Epithelial cell of proximal tubule (primary cell): ENCODE results near the gene DBNDD2. TPM values are rescaled to one million over a fixed set of nuclear protein-coding genes. Genes with fewer than 3 reads are reported as not detected.

Experiments
- DNase-seq: peaks from one replicate; pipeline ENCODE4 v3.0.0-alpha.2; 2011; ENCODE audit warnings: low read depth
- H3K4me3 ChIP-seq: 2 replicates; pipeline ENCODE4 v1.5.1; 2011; ENCODE audit warnings: low read depth, mild to moderate bottlenecking, low read length
- CTCF ChIP-seq: conservative IDR thresholded peaks from 2 replicates; pipeline ENCODE4 v1.5.1; 2012; ENCODE audit warnings: low read depth, mild to moderate bottlenecking, low read length
- total RNA-seq: library from RNA; depleted of rRNA; stranded (reverse); fragments of >200 nt; gene quantifications from 2 replicates; pipeline ENCODE4 v1.2.3, GENCODE V29; 2015

Gene DBNDD2
- total RNA-seq, 1 donor from 2014 or later = 49.6 TPM

GRCh38 chr20:45436732-45437485, 28.8 kb downstream of the DBNDD2 start:
- no peak for DNase-seq
- TF ChIP-seq CTCF = peak; percentile 92
- H3K4me3 ChIP-seq = peak overlapping the region; percentile 62

- no peak for TF ChIP-seq CTCF
- no peak for DNase-seq
These were observed 32.3 kb downstream of the DBNDD2 start for GRCh38 chr20:45440424-45440823.

GRCh38 chr20:45440891-45441685, 33.0 kb downstream of the DBNDD2 start:
- no peak for TF ChIP-seq CTCF
- no peak for DNase-seq
- no peak overlapping the region for H3K4me3 ChIP-seq

More at GRCh38 chr20:45440424-45440823, 32.3 kb downstream of the DBNDD2 start:
- no peak overlapping the region for H3K4me3 ChIP-seq

GRCh38 chr20:45441746-45442145, 33.7 kb downstream of the DBNDD2 start:
- no peak for TF ChIP-seq CTCF
- DNase-seq = no peak
- no peak overlapping the region for H3K4me3 ChIP-seq

- TF ChIP-seq CTCF = no peak
- DNase-seq = no peak
- H3K4me3 ChIP-seq = no peak overlapping the region
These were observed 36.0 kb downstream of the DBNDD2 start for GRCh38 chr20:45444050-45444449.

GRCh38 chr20:45445805-45446562, 37.9 kb downstream of the DBNDD2 start:
- TF ChIP-seq CTCF = peak; percentile 68
- DNase-seq = no peak
- H3K4me3 ChIP-seq = no peak overlapping the region
